Activated effector memory CD4-positive, alpha-beta T cell treated with Interleukin-2 at 50 U/mL for 16 hours (primary cell): Measurements from ENCODE around the gene TBC1D2B.

Source experiments
- DNase-seq: peaks from one replicate; pipeline ENCODE4 v3.0.0-alpha.2; 2020

Gene TBC1D2B

GRCh38 chr15:78024519-78024870 is 53.0 kb downstream of the TBC1D2B start:
- DNase-seq = no peak

- DNase-seq = no peak
Measured at GRCh38 chr15:78023865-78024518, 53.5 kb downstream of the TBC1D2B start.

- no peak for DNase-seq
Measured at GRCh38 chr15:78023081-78023665, 54.3 kb downstream of the TBC1D2B start.

- DNase-seq = no peak
Measured at GRCh38 chr15:78021761-78022160, 55.8 kb downstream of the TBC1D2B start.

GRCh38 chr15:78020007-78020406 is 57.5 kb downstream of the TBC1D2B start:
- no peak for DNase-seq

GRCh38 chr15:78018946-78019644 is 58.4 kb downstream of the TBC1D2B start:
- no peak for DNase-seq

GRCh38 chr15:78018445-78018844 is 59.1 kb downstream of the TBC1D2B start:
- DNase-seq = no peak

GRCh38 chr15:78016860-78017259 is 60.7 kb downstream of the TBC1D2B start:
- DNase-seq = no peak

- no peak for DNase-seq
Measured at GRCh38 chr15:78012643-78013077, 64.9 kb downstream of the TBC1D2B start.

- DNase-seq = no peak
Measured at GRCh38 chr15:78010067-78010466, 67.4 kb downstream of the TBC1D2B start.

- no peak for DNase-seq
Measured at GRCh38 chr15:78007964-78008886, 69.3 kb downstream of the TBC1D2B start.

- DNase-seq = no peak
Measured at GRCh38 chr15:78007211-78007931, 70.1 kb downstream of the TBC1D2B start.

GRCh38 chr15:78006567-78007205 is 70.8 kb downstream of the TBC1D2B start:
- DNase-seq = no peak

GRCh38 chr15:78004919-78005634 is 72.4 kb downstream of the TBC1D2B start:
- no peak for DNase-seq

GRCh38 chr15:78004222-78004727 is 73.2 kb downstream of the TBC1D2B start:
- DNase-seq = no peak

GRCh38 chr15:78003539-78004008 is 73.9 kb downstream of the TBC1D2B start:
- DNase-seq = no peak

- no peak for DNase-seq
Measured at GRCh38 chr15:78002996-78003395, 74.5 kb downstream of the TBC1D2B start.

GRCh38 chr15:78001656-78002055 is 75.9 kb downstream of the TBC1D2B start:
- DNase-seq = no peak

- no peak for DNase-seq
Measured at GRCh38 chr15:78000927-78001249, 76.6 kb downstream of the TBC1D2B start.

- DNase-seq = peak; percentile 63
Measured at GRCh38 chr15:78000091-78000926, 77.2 kb downstream of the TBC1D2B start.
